ENCODE measurements around the gene RAMACL.
"Not testable (repeated sequence)": the region's sequence is repeated elsewhere in the genome, so short reads cannot be mapped to it uniquely, and the experiment has no call there.

The RAMACL gene

GRCh38 chr6:166586424-166587156 is at the start of gene RAMACL:
RAMACL (minus strand) TSS chr6:166586678; CDS start chr6:166586477, 201 bp downstream.
- no peak for DNase-seq

- DNase-seq: no peak
Measured at GRCh38 chr6:166635013-166635970, 48.8 kb upstream of the RAMACL start.

GRCh38 chr6:166634581-166634980 is 48.1 kb upstream of the RAMACL start:
- not testable (repeated sequence) for DNase-seq

- DNase-seq: no peak
Measured at GRCh38 chr6:166633732-166634535, 47.5 kb upstream of the RAMACL start.

- DNase-seq: no peak
Measured at GRCh38 chr6:166632731-166633130, 46.3 kb upstream of the RAMACL start.

- DNase-seq: no peak
Measured at GRCh38 chr6:166630462-166630861, 44.0 kb upstream of the RAMACL start.

GRCh38 chr6:166629628-166630027 is 43.1 kb upstream of the RAMACL start:
- no peak for DNase-seq

- no peak for DNase-seq
Measured at GRCh38 chr6:166627875-166628801, 41.7 kb upstream of the RAMACL start.

- peak; percentile 94 for DNase-seq
Measured at GRCh38 chr6:166627033-166627874, 40.8 kb upstream of the RAMACL start, which contains the start of gene RPS6KA2. RPS6KA2 (minus strand) TSS chr6:166627251; CDS start chr6:166627019, 232 bp downstream.

- DNase-seq: no peak
Measured at GRCh38 chr6:166626177-166627032, 39.9 kb upstream of the RAMACL start.

- no peak for DNase-seq
Measured at GRCh38 chr6:166625356-166625755, 38.9 kb upstream of the RAMACL start.

GRCh38 chr6:166624275-166624674 is 37.8 kb upstream of the RAMACL start:
- no peak for DNase-seq

- no peak for DNase-seq
Measured at GRCh38 chr6:166623318-166623717, 36.8 kb upstream of the RAMACL start.

GRCh38 chr6:166621114-166621540 is 34.6 kb upstream of the RAMACL start:
- DNase-seq: no peak

- no peak for DNase-seq
Measured at GRCh38 chr6:166620478-166621113, 34.1 kb upstream of the RAMACL start.

GRCh38 chr6:166619912-166620311 is 33.4 kb upstream of the RAMACL start:
- DNase-seq: no peak

GRCh38 chr6:166618866-166619761 is 32.6 kb upstream of the RAMACL start:
- DNase-seq: no peak

GRCh38 chr6:166618251-166618650 is 31.8 kb upstream of the RAMACL start:
- no peak for DNase-seq

Data from NCI-H187 treated with DMSO at 0.1 percent for 48 hours (cell line).